HG03469 (cell line): ENCODE measurements around the gene KCNG2.

Experiments used
- ATAC-seq: cut with Tn5 transposase; IDR thresholded peaks from one replicate; pipeline ENCODE4 v1.9.1; 2021; ENCODE audit warnings: mild to moderate bottlenecking, moderate library complexity, moderate number of reproducible peaks; ENCODE audit not compliant: unreplicated experiment

Gene KCNG2

DNA sequence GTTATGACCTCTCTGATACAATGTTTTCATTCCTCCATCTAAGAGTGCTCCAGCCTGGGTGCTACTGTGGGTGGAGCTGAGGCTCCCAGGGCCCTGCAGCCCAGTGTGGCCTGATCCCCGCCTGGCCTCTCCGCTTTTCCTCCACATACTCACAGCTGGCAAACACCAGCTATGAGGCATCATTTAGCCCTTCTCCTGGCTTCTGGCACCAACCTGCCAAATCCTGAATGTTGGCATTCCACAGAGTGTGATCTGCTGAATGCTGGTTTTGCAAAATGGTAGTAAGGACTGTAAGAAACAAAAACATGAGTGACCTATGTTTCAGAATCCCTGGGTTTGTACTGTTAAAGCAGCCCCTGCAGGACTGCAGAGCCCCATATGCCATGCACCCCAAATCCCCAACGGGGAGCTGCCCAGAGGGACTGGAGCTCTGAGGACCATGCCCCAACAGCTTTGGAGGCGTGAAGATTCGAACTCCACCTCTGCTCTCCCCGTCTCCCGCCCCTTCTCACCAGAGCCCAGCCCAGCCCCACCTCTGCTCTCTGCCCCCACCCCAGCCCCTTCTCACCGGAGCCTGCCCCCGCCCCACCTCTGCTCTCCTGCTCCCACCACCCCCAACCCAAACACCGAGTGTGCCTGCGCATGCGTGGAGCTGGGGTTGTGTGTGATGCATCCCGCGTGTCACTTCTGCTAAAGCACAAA, 149.5 kb downstream of the KCNG2 start:
- ATAC-seq: no peak

DNA sequence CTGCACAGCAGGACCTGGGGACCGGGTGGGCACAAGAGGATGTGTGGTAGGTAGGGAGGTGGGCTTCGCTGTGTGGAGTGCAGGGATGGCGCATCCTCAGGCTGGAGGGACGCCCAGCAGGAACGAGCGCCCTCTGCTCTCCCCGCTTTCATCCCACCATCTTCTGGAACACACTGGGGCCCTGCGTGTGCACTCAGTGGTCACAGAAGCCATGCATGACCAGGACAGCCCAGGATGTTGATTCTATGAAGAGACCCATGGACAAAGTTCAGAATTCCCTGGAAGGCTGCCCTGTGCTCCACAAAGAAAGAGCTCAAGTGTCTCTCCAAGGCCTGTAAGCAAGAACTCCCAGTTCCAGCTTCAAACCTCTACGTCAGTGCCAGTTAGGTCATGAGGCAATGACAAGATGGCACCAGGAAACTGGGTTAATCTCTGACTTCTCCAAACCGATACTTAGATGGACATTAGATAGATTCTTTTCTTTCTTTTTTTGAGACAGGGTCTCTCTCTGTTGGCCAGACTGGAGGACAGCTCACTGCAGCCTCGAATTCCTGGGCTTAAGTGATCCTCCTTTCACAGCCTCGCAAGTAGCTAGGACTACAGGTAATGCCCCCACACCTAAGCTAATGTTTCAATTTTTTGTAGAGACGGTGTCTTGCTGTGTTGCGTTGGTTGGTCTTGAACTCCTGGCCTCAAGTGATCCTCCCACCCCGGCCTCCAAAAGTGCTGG, 150.3 kb downstream of the KCNG2 start:
- no peak for ATAC-seq

DNA sequence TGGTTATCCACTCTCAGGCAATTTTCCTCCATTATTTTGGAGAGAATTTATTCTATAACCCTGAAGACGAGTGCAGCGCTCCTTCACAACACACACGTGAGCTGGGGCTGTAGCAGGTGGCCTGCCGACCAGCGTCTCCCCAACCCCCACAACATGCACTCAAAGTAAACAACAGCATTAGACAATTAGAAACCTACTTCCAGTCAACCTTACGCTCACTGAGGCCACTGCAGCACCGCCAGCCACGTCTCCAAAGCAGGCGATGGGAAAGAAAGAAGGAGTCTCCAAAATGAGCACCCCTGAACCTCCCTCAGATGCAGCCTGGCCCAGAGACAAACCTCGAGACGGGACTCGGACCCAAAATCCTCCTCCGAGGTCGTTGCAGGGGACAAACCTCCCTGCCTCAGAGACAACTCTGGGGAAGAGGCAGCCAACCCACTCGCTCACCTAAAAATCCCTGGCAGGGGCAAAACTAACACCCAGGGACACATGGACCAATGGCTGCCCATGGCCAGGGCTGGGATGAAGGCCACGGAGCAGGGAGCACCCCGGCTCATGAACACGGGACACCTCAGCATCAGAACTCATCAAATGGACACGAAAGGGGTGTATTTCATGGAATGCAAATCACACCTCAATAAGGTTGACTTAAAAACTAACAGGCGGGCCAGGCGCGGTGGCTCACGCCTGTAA, 151.1 kb downstream of the KCNG2 start:
- no peak for ATAC-seq
